Natural killer cell (primary cell): ENCODE results near the gene PITPNC1. TPM values are rescaled to one million over a fixed set of nuclear protein-coding genes. Genes with fewer than 3 reads are reported as not detected.

Experiments
- ATAC-seq, 3 donors: fragments of 150-1000 bp in 2 of 3; fragments of 200-7000 bp in 1 of 3; cut with Tn5 transposase; 1 replicate in 1 of 3; 2 replicates in 2 of 3; pipeline ENCODE4 v1.10.0; 2021; ENCODE audit warnings: mild to moderate bottlenecking in 2 of 3, moderate library complexity in 2 of 3
- DNase-seq, 2 donors: peaks; one replicate each; pipeline versions ENCODE4 v3.0.0 to v3.0.0-alpha.2; 2013 to 2021; ENCODE audit warnings: mixed read lengths in 1 of 2
- H3K27ac ChIP-seq: one replicate; pipeline ENCODE4 v1.5.1; 2013; ENCODE audit warnings: mild to moderate bottlenecking, low read length
- H3K27me3 ChIP-seq: one replicate; pipeline ENCODE4 v1.6.1; 2013; ENCODE audit warnings: low read length; ENCODE audit not compliant: control insufficient read depth, insufficient read depth
- H3K36me3 ChIP-seq: one replicate; pipeline ENCODE4 v1.6.1; 2013; ENCODE audit warnings: low read length; ENCODE audit not compliant: control insufficient read depth, insufficient read depth
- H3K4me1 ChIP-seq: one replicate; pipeline ENCODE4 v1.6.1; 2013; ENCODE audit warnings: low read length; ENCODE audit not compliant: control insufficient read depth, insufficient read depth
- H3K4me3 ChIP-seq: one replicate; pipeline ENCODE4 v1.5.1; 2013; ENCODE audit warnings: low read length
- H3K9me3 ChIP-seq: one replicate; pipeline ENCODE4 v1.6.1; 2013; ENCODE audit warnings: low read length; ENCODE audit not compliant: control insufficient read depth, insufficient read depth
- H3K27ac Mint-ChIP-seq, 2 donors: one replicate each; pipeline ENCODE4 v1.8.0; 2022; ENCODE audit warnings: mild to moderate bottlenecking in 2 of 2, mixed read lengths in 2 of 2, moderate library complexity in 1 of 2
- H3K27me3 Mint-ChIP-seq, 2 donors: one replicate each; pipeline ENCODE4 v1.8.0; 2022; ENCODE audit warnings: low read depth in 2 of 2, mixed read lengths in 2 of 2
- H3K36me3 Mint-ChIP-seq: one replicate; pipeline ENCODE4 v1.8.0; 2022; ENCODE audit warnings: mixed read lengths
- H3K4me1 Mint-ChIP-seq, 2 donors: one replicate each; pipeline ENCODE4 v1.8.0; 2022; ENCODE audit warnings: mixed read lengths in 2 of 2
- H3K4me3 Mint-ChIP-seq: one replicate; pipeline ENCODE4 v1.8.0; 2022; ENCODE audit warnings: mild to moderate bottlenecking, moderate library complexity, mixed read lengths
- H3K9me3 Mint-ChIP-seq, 2 donors: one replicate each; pipeline ENCODE4 v1.8.0; 2022; ENCODE audit warnings: mixed read lengths in 2 of 2
- CTCF ChIP-seq: fragments of 200-600 bp; IDR thresholded peaks from one replicate; pipeline ENCODE4 v1.8.0; 2022; ENCODE audit warnings: antibody characterized with exemption
- WGBS: methylation state at CpG from one replicate; pipeline ENCODE4 v1.1.7; 2013; ENCODE audit warnings: missing lambda C conversion rate; ENCODE audit not compliant: insufficient coverage; 5-methylcytosine and 5-hydroxymethylcytosine counted together
- intact Hi-C: fragments of 100-400 bp; cut with micrococcal nuclease; formaldehyde crosslinking; loops from one replicate; pipeline ENCODE4 v1.14.2; 2022
- total RNA-seq, 4 donors: library from RNA; stranded (reverse); fragments of 120-200 nt in 1 of 4; gene quantifications; one replicate each; pipeline versions ENCODE4 v1.2.3 to v1.2.4, GENCODE V29; 2013 to 2022

Gene PITPNC1
- total RNA-seq, 3 donors from 2014 or later (not counting 1 experiment from before 2014, with no cell fraction given) = 150 to 185 (median 169) TPM

- H3K27ac Mint-ChIP-seq = peak overlapping the region; percentile 30 to 69
These were observed 154.2 kb downstream of the PITPNC1 start for GRCh38 chr17:67531291-67531690.

GRCh38 chr17:67532326-67532871 is 155.3 kb downstream of the PITPNC1 start:
- no peaks in the 10 kb centered on the region for H3K9me3 ChIP-seq
- no peak overlapping the region for H3K27ac ChIP-seq
- intact Hi-C loops = no loop called here
- Mint-ChIP-seq H3K36me3 (peaks cover 7% of the 10 kb centered on the region), H3K4me1 (peaks cover 36 to 47% of the 10 kb centered on the region in 2 donors), H3K27me3 (no peaks in the 10 kb centered on the region), H3K27ac (peak overlapping the region; percentile 30 to 69), H3K4me3 (no peak overlapping the region), H3K9me3 (no peaks in the 10 kb centered on the region)
- no peak for TF ChIP-seq CTCF
- peaks cover 26% of the 10 kb centered on the region for H3K4me1 ChIP-seq
- no peak for ATAC-seq
- H3K27me3 ChIP-seq = no peaks in the 10 kb centered on the region
- WGBS = 96% methylated on average over 10 of the region's 10 CpGs
- H3K36me3 ChIP-seq = peaks cover 14% of the 10 kb centered on the region
- H3K4me3 ChIP-seq = no peak overlapping the region
- DNase-seq = no peak

More at GRCh38 chr17:67531291-67531690, 154.2 kb downstream of the PITPNC1 start:
- peak; percentile 47 to 59 (median 51) for ATAC-seq
- peaks cover 43 to 55% of the 10 kb centered on the region in 2 donors for H3K4me1 Mint-ChIP-seq
- Histone ChIP-seq H3K4me1 (peaks cover 26% of the 10 kb centered on the region), H3K36me3 (peaks cover 10% of the 10 kb centered on the region), H3K4me3 (no peak overlapping the region), H3K27ac (no peak overlapping the region), H3K27me3 (no peaks in the 10 kb centered on the region), H3K9me3 (no peaks in the 10 kb centered on the region)
- no peaks in the 10 kb centered on the region for H3K27me3 Mint-ChIP-seq
- no peaks in the 10 kb centered on the region for H3K9me3 Mint-ChIP-seq
- peaks cover 7% of the 10 kb centered on the region for H3K36me3 Mint-ChIP-seq
- 72% methylated on average over 12 of the region's 12 CpGs for WGBS
- DNase-seq = no peak
- TF ChIP-seq CTCF = no peak
- intact Hi-C loops = no loop called here
- H3K4me3 Mint-ChIP-seq = no peak overlapping the region

GRCh38 chr17:67534941-67535340 is 157.9 kb downstream of the PITPNC1 start:
- Mint-ChIP-seq H3K27ac (peak overlapping the region in 1 of 2 donors; percentile 60), H3K4me3 (no peak overlapping the region), H3K4me1 (peaks cover 28 to 30% of the 10 kb centered on the region in 2 donors), H3K9me3 (no peaks in the 10 kb centered on the region), H3K36me3 (peaks cover 7% of the 10 kb centered on the region), H3K27me3 (no peaks in the 10 kb centered on the region)
- Histone ChIP-seq H3K4me3 (no peak overlapping the region), H3K9me3 (no peaks in the 10 kb centered on the region), H3K36me3 (peaks cover 20% of the 10 kb centered on the region), H3K27ac (no peak overlapping the region), H3K4me1 (peaks cover 15% of the 10 kb centered on the region), H3K27me3 (no peaks in the 10 kb centered on the region)
- ATAC-seq (no peak), DNase-seq (no peak)
- WGBS = 83% methylated on average over 3 of the region's 3 CpGs
- intact Hi-C loops = no loop called here
- TF ChIP-seq CTCF = no peak
